Sigmoid colon (tissue), 7 donors: ENCODE results near the gene ACTR3C. TPM values are rescaled to one million over a fixed set of nuclear protein-coding genes. Genes with fewer than 3 reads are reported as not detected.
"Not testable (repeated sequence)": the region's sequence is repeated elsewhere in the genome, so short reads cannot be mapped to it uniquely, and the experiment has no call there.

Experiments
- DNase-seq: peaks from one replicate; pipeline ENCODE4 v3.0.0-alpha.2; 2019
- H3K27ac ChIP-seq, 4 donors: fragments of 200-600 bp; sonication (generic); one replicate each; pipeline ENCODE4 v1.5.1; 2016 to 2019; ENCODE audit warnings: mild to moderate bottlenecking in 1 of 4
- H3K27me3 ChIP-seq, 3 donors: fragments of 200-600 bp; sonication (generic); one replicate each; pipeline ENCODE4 v1.5.1; 2019; ENCODE audit warnings: mild to moderate bottlenecking in 1 of 3
- H3K36me3 ChIP-seq, 4 donors: fragments of 200-600 bp; sonication (generic); one replicate each; pipeline ENCODE4 v1.5.1; 2016 to 2019
- H3K4me1 ChIP-seq, 4 donors: fragments of 200-600 bp; sonication (generic); one replicate each; pipeline ENCODE4 v1.5.1; 2017 to 2019
- H3K4me3 ChIP-seq, 4 donors: fragments of 200-600 bp; sonication (generic); one replicate each; pipeline ENCODE4 v1.5.1; 2017 to 2019; ENCODE audit warnings: mild to moderate bottlenecking in 2 of 4, moderate library complexity in 1 of 4
- H3K9me3 ChIP-seq, 4 donors: fragments of 200-600 bp in 3 of 4; sonication (generic) in 3 of 4; one replicate each; pipeline versions ENCODE4 v1.5.1 to v1.6.1; 2013 to 2019
- EP300 ChIP-seq, 4 donors: sonication (generic); formaldehyde crosslinking; IDR thresholded peaks; one replicate each; pipeline ENCODE4 v1.6.1; 2017; ENCODE audit warnings: antibody characterized with exemption in 4 of 4
- POLR2A ChIP-seq, 2 donors: fragments of 450-650 bp; IDR thresholded peaks; one replicate each; pipeline ENCODE4 v1.6.1; 2016; ENCODE audit warnings: antibody characterized with exemption in 2 of 2, mild to moderate bottlenecking in 2 of 2, moderate library complexity in 2 of 2
- POLR2AphosphoS5 ChIP-seq, 4 donors: sonication (generic); formaldehyde crosslinking; IDR thresholded peaks; one replicate each; pipeline ENCODE4 v1.6.1; 2017; ENCODE audit warnings: antibody characterized with exemption in 4 of 4
- WGBS, 2 donors: extraction: QIAGEN DNeasy Blood & Tissue Kit; methylation state at CpG; one replicate each; pipeline ENCODE4 v1.1.7; 2013; 5-methylcytosine and 5-hydroxymethylcytosine counted together
- intact Hi-C: fragments of 100-400 bp; cut with DNase I; formaldehyde crosslinking; loops from one replicate; pipeline ENCODE4 v1.15.1; 2023
- polyA plus RNA-seq, 3 donors: library from polyadenylated mRNA; stranded (reverse); fragments of 200-250 nt; gene quantifications; one replicate each; pipeline ENCODE4 v1.2.3, GENCODE V29; 2013
- total RNA-seq, 4 donors: library from RNA; depleted of rRNA; stranded (reverse); fragments of >200 nt; gene quantifications; one replicate each; pipeline ENCODE4 v1.1.0, GENCODE V29; 2016
- TF ChIP-seq, protein P1 (sequence below), 4 experiments: fragments of 450-650 bp in 3 of 4; fragments of 200-600 bp in 1 of 4; IDR thresholded peaks; one replicate each; pipeline ENCODE4 v1.5.1; 2016 to 2019; ENCODE audit warnings: antibody characterized with exemption in 4 of 4, mild to moderate bottlenecking in 3 of 4, moderate library complexity in 2 of 4
- donor health status: healthy with polysubstance abuse.
- donor health status: Bipolar disorder and iron deficiency.
- donor health status: healthy.

ACTR3C gene
- total and polyA plus RNA-seq, 7 donors = 2.9 to 13.3 (median 8.3) TPM

DNA sequence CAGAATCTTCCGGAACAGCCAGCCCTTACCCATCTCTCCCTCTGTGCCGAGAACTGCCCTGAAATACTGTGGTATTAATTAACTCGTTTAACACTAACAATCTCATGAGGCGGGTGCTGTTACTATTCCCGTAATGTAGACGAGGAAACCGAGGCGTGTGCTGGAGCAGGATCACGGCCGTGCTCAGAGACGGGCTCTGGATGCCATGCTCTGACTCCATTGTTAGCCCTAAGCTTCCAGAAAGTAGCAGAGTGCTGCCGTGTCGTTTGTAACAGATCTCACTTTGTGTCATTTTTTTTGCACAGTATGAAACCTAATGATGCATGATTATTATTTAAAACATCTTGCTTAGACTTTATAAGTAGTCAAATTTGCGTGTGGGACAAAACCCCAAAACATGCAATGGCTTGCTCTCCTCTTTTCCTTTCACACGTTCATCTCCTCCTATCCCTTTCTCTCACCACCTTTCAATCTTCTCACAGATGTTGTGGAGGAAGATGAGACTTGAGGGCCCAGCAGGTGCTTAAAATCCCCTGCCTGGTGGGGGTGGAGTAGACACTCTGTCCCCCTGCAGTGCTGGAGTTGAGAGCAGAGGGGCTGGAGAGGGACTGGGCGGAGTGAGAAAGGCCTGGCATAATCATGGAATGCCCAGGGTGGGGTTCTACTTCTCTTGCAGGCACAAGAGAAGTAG, 482 bp upstream of the ACTR3C start:
- intact Hi-C loops = loop anchor here (2.0 kb wide), 1 partner anchor 17 kb away; the partner anchor contains the start of gene RARRES2
- no peak for DNase-seq
- TF ChIP-seq, protein P1, sequence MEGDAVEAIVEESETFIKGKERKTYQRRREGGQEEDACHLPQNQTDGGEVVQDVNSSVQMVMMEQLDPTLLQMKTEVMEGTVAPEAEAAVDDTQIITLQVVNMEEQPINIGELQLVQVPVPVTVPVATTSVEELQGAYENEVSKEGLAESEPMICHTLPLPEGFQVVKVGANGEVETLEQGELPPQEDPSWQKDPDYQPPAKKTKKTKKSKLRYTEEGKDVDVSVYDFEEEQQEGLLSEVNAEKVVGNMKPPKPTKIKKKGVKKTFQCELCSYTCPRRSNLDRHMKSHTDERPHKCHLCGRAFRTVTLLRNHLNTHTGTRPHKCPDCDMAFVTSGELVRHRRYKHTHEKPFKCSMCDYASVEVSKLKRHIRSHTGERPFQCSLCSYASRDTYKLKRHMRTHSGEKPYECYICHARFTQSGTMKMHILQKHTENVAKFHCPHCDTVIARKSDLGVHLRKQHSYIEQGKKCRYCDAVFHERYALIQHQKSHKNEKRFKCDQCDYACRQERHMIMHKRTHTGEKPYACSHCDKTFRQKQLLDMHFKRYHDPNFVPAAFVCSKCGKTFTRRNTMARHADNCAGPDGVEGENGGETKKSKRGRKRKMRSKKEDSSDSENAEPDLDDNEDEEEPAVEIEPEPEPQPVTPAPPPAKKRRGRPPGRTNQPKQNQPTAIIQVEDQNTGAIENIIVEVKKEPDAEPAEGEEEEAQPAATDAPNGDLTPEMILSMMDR (IDR thresholded peaks at IDR 0.05) = no peak
- no peaks in the 10 kb centered on the region for H3K27me3 ChIP-seq
- H3K27ac ChIP-seq = peak overlapping the region; percentile 81 to 91 (median 84)
- no peaks in the 10 kb centered on the region for H3K9me3 ChIP-seq
- WGBS, 2 donors = 9 to 14% methylated on average over 16 of the region's 16 CpGs
- H3K4me1 ChIP-seq = peaks cover 0 to 29% (median 23%) of the 10 kb centered on the region in 4 donors
- peaks cover 0 to 34% (median 7%) of the 10 kb centered on the region in 4 donors for H3K36me3 ChIP-seq
- H3K4me3 ChIP-seq = peak overlapping the region; percentile 56 to 89 (median 66)

- Histone ChIP-seq H3K4me3 (peak overlapping the region; percentile 56 to 89 (median 66)), H3K4me1 (peaks cover 0 to 29% (median 23%) of the 10 kb centered on the region in 4 donors), H3K36me3 (peaks cover 0 to 18% (median 7%) of the 10 kb centered on the region in 4 donors), H3K27me3 (no peaks in the 10 kb centered on the region), H3K9me3 (no peaks in the 10 kb centered on the region), H3K27ac (peak overlapping the region; percentile 81 to 91 (median 84))
- 17 to 44% methylated on average over 4 of the region's 4 CpGs for WGBS, 2 donors
- intact Hi-C loops = loop anchor here (2.0 kb wide), 1 partner anchor 19 kb away; the partner anchor contains the start of gene RARRES2
- DNase-seq = no peak
- no peak for TF ChIP-seq POLR2A (IDR thresholded peaks at IDR 0.05)
- TF ChIP-seq POLR2AphosphoS5 (IDR thresholded peaks at IDR 0.05) = no peak
- TF ChIP-seq, protein P1 (IDR thresholded peaks at IDR 0.05) = no peak
- TF ChIP-seq EP300 (IDR thresholded peaks at IDR 0.05) = no peak
These were observed 1.1 kb downstream of the ACTR3C start for GRCh38 chr7:150322114-150322832.

- peaks cover 0 to 13% (median 6%) of the 10 kb centered on the region in 4 donors for H3K36me3 ChIP-seq
- no peak for DNase-seq
- no peak overlapping the region for H3K27ac ChIP-seq
- peaks cover 0 to 29% (median 23%) of the 10 kb centered on the region in 4 donors for H3K4me1 ChIP-seq
- no peaks in the 10 kb centered on the region for H3K9me3 ChIP-seq
- intact Hi-C loops = loop anchor here (2.0 kb wide), 1 partner anchor 19 kb away; the partner anchor contains the start of gene RARRES2
- no peak overlapping the region for H3K4me3 ChIP-seq
- H3K27me3 ChIP-seq = no peaks in the 10 kb centered on the region
- TF ChIP-seq POLR2AphosphoS5 (IDR thresholded peaks at IDR 0.05) (no peak), POLR2A (IDR thresholded peaks at IDR 0.05) (no peak)
- TF ChIP-seq, protein P1 (IDR thresholded peaks at IDR 0.05) = no peak
- 94 to 96% methylated on average over 3 of the region's 3 CpGs for WGBS, 2 donors
These were observed 1.6 kb downstream of the ACTR3C start for GRCh38 chr7:150321788-150322113.

- Histone ChIP-seq H3K27ac (no peak overlapping the region), H3K4me3 (no peak overlapping the region), H3K4me1 (peaks cover 0 to 10% (median 8%) of the 10 kb centered on the region in 4 donors), H3K9me3 (no peaks in the 10 kb centered on the region), H3K27me3 (no peaks in the 10 kb centered on the region), H3K36me3 (no peaks in the 10 kb centered on the region)
- intact Hi-C loops = no loop called here
- TF ChIP-seq, protein P1 (IDR thresholded peaks at IDR 0.05) = no peak
- no peak for TF ChIP-seq POLR2AphosphoS5 (IDR thresholded peaks at IDR 0.05)
- TF ChIP-seq POLR2A (IDR thresholded peaks at IDR 0.05) = no peak
- TF ChIP-seq EP300 (IDR thresholded peaks at IDR 0.05) = no peak
- WGBS, 2 donors = 74 to 78% methylated on average over 7 of the region's 7 CpGs
- DNase-seq = no peak
These were observed 5.4 kb downstream of the ACTR3C start for GRCh38 chr7:150317748-150318444.

DNA sequence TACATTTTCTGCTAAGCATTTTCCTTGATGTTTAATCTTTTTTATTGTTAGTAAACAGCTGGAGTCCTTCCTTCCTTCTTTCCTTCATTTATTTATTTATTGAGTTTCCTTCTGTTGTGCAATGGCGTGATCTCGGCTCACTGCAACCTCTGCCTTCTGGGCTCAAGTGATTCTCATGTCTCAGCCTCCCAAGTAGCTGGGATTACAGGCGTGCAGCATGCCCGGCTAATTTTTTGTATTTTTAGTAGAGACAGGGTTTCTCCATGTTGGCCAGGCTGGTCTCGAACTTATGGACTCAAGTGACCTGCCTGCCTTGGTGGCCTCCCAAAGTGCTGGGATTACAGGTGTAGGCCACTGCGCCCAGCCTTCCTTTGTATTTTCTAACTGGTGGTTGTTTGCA, 6.4 kb downstream of the ACTR3C start:
- intact Hi-C loops, H3K36me3 ChIP-seq, DNase-seq, H3K27ac ChIP-seq, H3K4me1 ChIP-seq, H3K9me3 ChIP-seq, H3K4me3 ChIP-seq, H3K27me3 ChIP-seq: not testable (repeated sequence)
- 86% methylated on average over 6 of the region's 6 CpGs for WGBS, 2 donors
